ENCODE measurements around the gene EVI2A. TPM values are rescaled to one million over a fixed set of nuclear protein-coding genes. Genes with fewer than 3 reads are reported as not detected.

EVI2A gene
- total and polyA plus RNA-seq, 2 of the 13 experiments (the other 11 are each of a cell fraction or from before 2014, with no cell fraction given) = not detected

- Histone ChIP-seq H3K79me2 (ENCODE audit: insufficient read depth, low read length) (no peaks in the 10 kb centered on the region), H3K9ac (ENCODE audit: insufficient read depth, low read depth, low read length) (no peak within 1 kb of the TSS), H4K20me1 (ENCODE audit: insufficient read depth, low read length) (no peaks in the 10 kb centered on the region), H3K36me3 (replicated peaks in 1 of 2; ENCODE audit: control insufficient read depth in 1 of 2, insufficient read depth in 2 of 2, low read length in 2 of 2) (no peaks in the 10 kb centered on the region; a peak in 1 of 5 replicates), H2AFZ (ENCODE audit: low read length) (no peak within 1 kb of the TSS), H3K4me3 (replicated peaks in 1 of 3; ENCODE audit: insufficient read depth in 1 of 3, low read depth in 2 of 3, low read length in 3 of 3) (no peak within 1 kb of the TSS), H3K27ac (ENCODE audit: extremely low read length, insufficient read depth, low read length) (no peak within 1 kb of the TSS), H3K4me2 (ENCODE audit: low read depth, low read length) (no peak within 1 kb of the TSS), H3K9me3 (ENCODE audit: low read length) (no peaks in the 10 kb centered on the region), H3K4me1 (ENCODE audit: insufficient read depth, low read length) (no peaks in the 10 kb centered on the region), H3K27me3 (ENCODE audit: control insufficient read depth in 1 of 2, insufficient read depth in 2 of 2, low read length in 2 of 2) (no peaks in the 10 kb centered on the region)
- FAIRE-seq (no peak), ATAC-seq (no peak), DNase-seq (ENCODE audit: low spot score) (no peak)
- intact Hi-C loops (cut with micrococcal nuclease; ENCODE audit: unreplicated experiment) (no loop called here), in situ Hi-C loops (cut with HindIII; ENCODE audit: extremely low pct_ligation_motif_present, low pct_unique_long_range_greater_than_20kb) (no loop called here)
- ChIA-PET POLR2A (no interaction called here), CTCF (ENCODE audit: low intra/inter-chr PET ratio, low total read pairs) (no interaction called here)
- BruUV-seq (replicated peaks) = no TSS peak
- TF ChIP-seq ATF7 (IDR thresholded peaks at IDR 0.05) = no peak
- no peak for TF ChIP-seq ATF7 (CRISPR knock-in tag; IDR thresholded peaks at IDR 0.05)
- no peak for TF ChIP-seq ZNF337 (CRISPR knock-in tag; IDR thresholded peaks at IDR 0.05; ENCODE audit: borderline replicate concordance, low read depth)
- no peak for TF ChIP-seq HNRNPK (IDR thresholded peaks at IDR 0.05; ENCODE audit: low read depth, low read length, poor library complexity, severe bottlenecking)
- no peak for TF ChIP-seq TBX2 (CRISPR knock-in tag; IDR thresholded peaks at IDR 0.05; ENCODE audit: borderline replicate concordance)
- no peak for TF ChIP-seq ZFP91 (CRISPR knock-in tag; IDR thresholded peaks at IDR 0.05; ENCODE audit: borderline replicate concordance)
- no peak for TF ChIP-seq ZNF446 (CRISPR knock-in tag; IDR thresholded peaks at IDR 0.05)
- no peak for TF ChIP-seq ZNF382 (CRISPR knock-in tag; IDR thresholded peaks at IDR 0.05; ENCODE audit: borderline replicate concordance)
- TF ChIP-seq ZNF354B (CRISPR knock-in tag; IDR thresholded peaks at IDR 0.05) = no peak
- no peak for TF ChIP-seq TEAD2 (CRISPR knock-in tag; IDR thresholded peaks at IDR 0.05)
- TF ChIP-seq PTBP1 (IDR thresholded peaks at IDR 0.05; ENCODE audit: low read depth, low read length, poor library complexity, severe bottlenecking) = no peak
- no peak for TF ChIP-seq ZNF687 (CRISPR knock-in tag; IDR thresholded peaks at IDR 0.05)
- TF ChIP-seq SALL2 (CRISPR knock-in tag; IDR thresholded peaks at IDR 0.05) = no peak
- TF ChIP-seq ZNF343 (CRISPR knock-in tag; IDR thresholded peaks at IDR 0.05) = no peak
- TF ChIP-seq ZNF367 (CRISPR knock-in tag; IDR thresholded peaks at IDR 0.05; ENCODE audit: borderline replicate concordance) = no peak
- TF ChIP-seq CREBL2 (CRISPR knock-in tag; IDR thresholded peaks at IDR 0.05; ENCODE audit: borderline replicate concordance) = no peak
- no peak for TF ChIP-seq TCF12 (IDR thresholded peaks at IDR 0.05)
- no peak for TF ChIP-seq TCF12 (CRISPR knock-in tag; IDR thresholded peaks at IDR 0.05)
- 97% methylated on average over 7 of the region's 7 CpGs for WGBS (ENCODE audit: low lambda C conversion rate)
These were observed 24.3 kb downstream of the EVI2A start, which contains the start of gene OMG for GRCh38 chr17:31297090-31297489. Gene OMG, minus strand, starts transcription at chr17:31297239. Its CDS starts 908 bp downstream, at chr17:31296331.

Measured in HepG2 (cell line).